GM19240 (cell line): ENCODE results near the gene CLSTN3.

Source experiments
- DNase-seq: peaks from one replicate; pipeline ENCODE4 v3.0.0; 2011; ENCODE audit warnings: low spot score; ENCODE audit not compliant: insufficient read length

Gene CLSTN3

DNA sequence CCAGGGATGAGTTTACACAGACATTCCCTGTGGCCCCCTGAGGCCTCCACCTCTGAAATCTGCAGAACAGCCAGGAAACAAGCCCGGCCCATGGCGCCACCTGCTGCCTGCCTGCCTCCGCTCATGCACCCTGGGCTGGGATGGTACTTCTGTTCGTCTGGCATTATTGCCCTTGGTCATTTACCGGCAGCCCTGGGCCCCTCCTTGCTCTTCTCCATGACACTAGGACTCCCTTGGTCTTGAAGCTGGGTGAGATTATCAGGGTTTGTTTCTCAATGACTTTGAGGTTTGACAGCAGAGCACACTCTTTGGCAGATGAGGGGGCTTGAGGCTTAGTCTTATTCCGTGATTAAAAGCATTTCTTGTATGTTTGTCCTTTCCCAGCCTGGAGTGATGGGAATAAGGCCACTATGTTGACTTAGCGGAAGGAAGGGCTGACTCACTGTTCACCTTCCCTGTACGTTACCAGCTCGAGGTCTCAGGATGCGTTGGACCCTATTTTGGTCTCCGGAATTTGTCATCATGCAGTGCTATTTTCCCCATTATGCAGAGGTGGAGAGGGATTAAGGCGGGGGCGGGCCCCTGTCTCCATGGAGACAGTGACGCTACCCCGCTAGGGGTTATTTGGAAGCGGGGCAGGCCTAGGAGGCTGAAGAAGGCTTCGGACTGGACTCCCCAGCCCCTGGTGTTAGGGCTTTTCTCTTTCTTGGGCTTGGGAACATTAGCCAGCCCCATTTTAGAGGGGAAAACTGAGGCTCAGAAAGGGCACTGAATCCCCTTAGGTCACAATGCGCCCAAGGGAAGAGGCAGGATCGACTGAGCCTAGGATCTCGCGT, 58.6 kb downstream of the CLSTN3 start:
- DNase-seq = no peak

DNA sequence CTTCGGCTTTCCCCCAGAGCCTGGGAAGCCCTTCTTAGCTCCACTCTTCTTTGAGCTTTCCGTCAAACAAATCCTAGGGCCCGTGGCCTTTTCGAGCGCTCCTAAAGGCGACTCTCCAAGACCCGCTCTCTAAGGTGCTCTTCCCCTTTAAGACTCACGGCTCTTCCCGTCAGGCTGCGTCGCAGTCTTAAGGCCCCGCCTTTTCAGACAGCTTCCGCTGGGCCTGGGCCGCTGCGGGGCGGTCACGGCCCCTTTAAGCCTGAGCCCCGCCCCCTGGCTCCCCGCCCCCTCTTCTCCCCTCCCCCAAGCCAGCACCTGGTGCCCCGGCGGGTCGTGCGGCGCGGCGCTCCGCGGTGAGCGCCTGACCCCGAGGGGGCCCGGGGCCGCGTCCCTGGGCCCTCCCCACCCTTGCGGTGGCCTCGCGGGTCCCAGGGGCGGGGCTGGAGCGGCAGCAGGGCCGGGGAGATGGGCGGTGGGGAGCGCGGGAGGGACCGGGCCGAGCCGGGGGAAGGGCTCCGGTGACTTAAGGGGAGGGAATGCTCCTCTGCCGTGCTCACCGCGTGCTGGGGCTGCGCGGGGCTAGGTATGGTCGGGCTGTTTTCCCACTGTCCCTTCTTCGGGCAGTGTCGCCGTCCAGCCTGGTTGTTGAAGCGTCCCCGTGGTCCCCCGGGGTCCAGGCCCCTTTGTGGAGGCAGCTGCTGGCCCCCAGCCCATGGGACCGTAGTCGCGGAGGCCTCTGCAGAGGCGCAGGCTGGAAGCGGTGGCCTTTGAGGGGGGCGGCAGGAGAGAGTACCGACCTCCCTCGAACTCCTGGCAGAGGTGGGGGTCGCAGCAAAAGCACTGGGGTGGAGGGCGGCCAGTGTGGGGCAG, 59.5 kb downstream of the CLSTN3 start, which contains the start of gene PEX5:
Gene PEX5 (plus strand): TSS at position 289 of the 870 bp plus-strand sequence. CDS start 692 bp downstream, outside the sequence.
- DNase-seq = peak; percentile 89

GRCh38 chr12:7190268-7191055, 60.3 kb downstream of the CLSTN3 start:
- no peak for DNase-seq

- DNase-seq = no peak
Measured at GRCh38 chr12:7193674-7194073, 63.5 kb downstream of the CLSTN3 start.

GRCh38 chr12:7197841-7198240, 67.7 kb downstream of the CLSTN3 start:
- DNase-seq = no peak

- DNase-seq = no peak
Measured at GRCh38 chr12:7203109-7203508, 72.9 kb downstream of the CLSTN3 start.

GRCh38 chr12:7205091-7205490, 74.9 kb downstream of the CLSTN3 start:
- no peak for DNase-seq

DNA sequence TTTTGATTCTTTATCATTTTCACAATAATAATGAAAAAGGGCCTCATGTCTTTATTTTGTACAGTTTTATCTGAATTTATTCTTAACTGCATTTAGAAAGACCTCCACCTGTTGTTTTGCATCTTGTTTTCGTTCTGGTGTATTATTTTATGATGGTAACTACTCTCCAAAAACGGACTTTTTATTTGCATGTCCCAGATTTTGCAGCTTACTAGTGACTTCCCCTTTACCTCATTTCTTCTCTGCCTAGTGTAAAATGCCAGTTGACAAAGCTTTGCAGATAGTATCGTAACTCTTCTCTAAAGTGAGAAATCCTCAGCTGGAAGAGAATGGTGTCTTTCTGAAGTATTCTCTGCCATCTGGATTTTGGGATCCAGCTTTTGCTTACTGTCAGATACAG, 76.5 kb downstream of the CLSTN3 start:
- DNase-seq = no peak

- DNase-seq = no peak
Measured at GRCh38 chr12:7207866-7208625, 77.9 kb downstream of the CLSTN3 start.
